AG04450 (cell line): ENCODE results near the gene ADI1. TPM values are rescaled to one million over a fixed set of nuclear protein-coding genes. Genes with fewer than 3 reads are reported as not detected.

Source experiments
- CTCF ChIA-PET: fragments of 300-600, 350-600 bp; formaldehyde crosslinking; extraction: SDS; loops from one replicate; lab custom pipeline; 2022; ENCODE audit warnings: antibody characterized with exemption, inconsistent platforms; lab: Charles Lee
- POLR2A ChIA-PET: fragments of 350-600 bp; formaldehyde crosslinking; extraction: SDS; loops from one replicate; lab custom pipeline; 2021; ENCODE audit warnings: antibody characterized with exemption, inconsistent platforms; lab: Yijun Ruan, JAX
- DNase-seq: peaks from one replicate; pipeline ENCODE4 v3.0.0-alpha.2; 2011; ENCODE audit warnings: low read depth, low spot score
- H3K27ac ChIP-seq: one replicate; pipeline ENCODE4 v1.5.1; 2012; ENCODE audit warnings: low read depth, low read length, control low read depth
- H3K27me3 ChIP-seq: one replicate; pipeline ENCODE4 v1.6.0; 2012; ENCODE audit warnings: low read length; ENCODE audit not compliant: control insufficient read depth, insufficient read depth
- H3K4me3 ChIP-seq: 2 replicates; pipeline ENCODE4 v1.5.1; 2011; ENCODE audit warnings: mild to moderate bottlenecking, low read depth, low read length, control low read depth
- H3K9me3 ChIP-seq: 2 replicates; pipeline ENCODE4 v1.5.1; 2012; ENCODE audit warnings: low read length; ENCODE audit not compliant: control insufficient read depth, insufficient read depth
- polyA plus RNA-seq: library from polyadenylated mRNA; depleted of rRNA; stranded (reverse); fragments of >200 nt; gene quantifications from 2 replicates; pipeline ENCODE4 v1.2.3, GENCODE V29; 2011
- TF ChIP-seq, protein P1 (sequence below): IDR thresholded peaks from 2 replicates; pipeline ENCODE4 v1.5.1; 2011; ENCODE audit warnings: low read depth, low read length, control low read depth, inconsistent platforms

The ADI1 gene
- polyA plus RNA-seq, 1 experiment, result 71.4 TPM

DNA sequence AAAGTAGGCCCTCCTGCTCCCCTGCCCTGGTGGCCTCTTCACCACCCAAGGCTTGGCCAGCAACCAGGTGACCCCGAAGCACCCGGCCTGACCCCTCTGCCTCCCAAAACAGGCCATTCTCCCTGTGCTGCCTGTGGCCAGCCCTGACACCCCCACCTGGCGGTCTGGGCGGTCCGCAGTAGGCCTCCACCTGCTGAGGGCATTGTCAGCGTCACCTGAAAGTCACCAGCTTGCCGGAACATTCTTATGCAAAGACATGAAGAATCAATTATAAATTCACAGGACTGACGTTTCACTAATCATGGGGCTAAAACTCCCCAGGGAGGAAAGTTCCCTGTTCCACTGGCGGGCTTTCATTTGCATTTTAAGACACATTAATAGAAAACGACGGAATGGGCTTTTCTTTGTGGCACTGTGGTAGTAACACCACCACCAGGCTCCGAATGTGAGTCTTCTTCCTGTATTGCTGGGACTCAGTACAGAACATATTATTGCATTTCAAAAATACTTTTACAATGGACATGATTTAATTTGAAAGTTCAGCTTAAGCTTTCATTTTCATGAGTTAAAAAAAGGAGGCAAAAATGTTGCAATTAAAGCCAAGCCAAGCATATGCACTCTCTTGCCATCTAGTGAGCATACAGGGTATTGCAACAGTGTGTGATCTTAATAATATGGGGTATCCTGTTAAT, 57.4 kb downstream of the ADI1 start:
- Histone ChIP-seq H3K4me3 (no peak overlapping the region), H3K27ac (no peak overlapping the region), H3K9me3 (peaks cover 4% of the 10 kb centered on the region; the same call in 1 of the 2 replicates), H3K27me3 (no peaks in the 10 kb centered on the region)
- DNase-seq, result peak; percentile 20
- TF ChIP-seq, protein P1, sequence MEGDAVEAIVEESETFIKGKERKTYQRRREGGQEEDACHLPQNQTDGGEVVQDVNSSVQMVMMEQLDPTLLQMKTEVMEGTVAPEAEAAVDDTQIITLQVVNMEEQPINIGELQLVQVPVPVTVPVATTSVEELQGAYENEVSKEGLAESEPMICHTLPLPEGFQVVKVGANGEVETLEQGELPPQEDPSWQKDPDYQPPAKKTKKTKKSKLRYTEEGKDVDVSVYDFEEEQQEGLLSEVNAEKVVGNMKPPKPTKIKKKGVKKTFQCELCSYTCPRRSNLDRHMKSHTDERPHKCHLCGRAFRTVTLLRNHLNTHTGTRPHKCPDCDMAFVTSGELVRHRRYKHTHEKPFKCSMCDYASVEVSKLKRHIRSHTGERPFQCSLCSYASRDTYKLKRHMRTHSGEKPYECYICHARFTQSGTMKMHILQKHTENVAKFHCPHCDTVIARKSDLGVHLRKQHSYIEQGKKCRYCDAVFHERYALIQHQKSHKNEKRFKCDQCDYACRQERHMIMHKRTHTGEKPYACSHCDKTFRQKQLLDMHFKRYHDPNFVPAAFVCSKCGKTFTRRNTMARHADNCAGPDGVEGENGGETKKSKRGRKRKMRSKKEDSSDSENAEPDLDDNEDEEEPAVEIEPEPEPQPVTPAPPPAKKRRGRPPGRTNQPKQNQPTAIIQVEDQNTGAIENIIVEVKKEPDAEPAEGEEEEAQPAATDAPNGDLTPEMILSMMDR, result peak; percentile 81
- ChIA-PET CTCF (interaction anchor here (0.6 to 3.6 kb wide), 19 partner anchors 8 to 1575 kb away, joined by 3 to 38 read pairs (median 5); partner anchors contain the start of gene EIPR1), POLR2A (no interaction called here)

DNA sequence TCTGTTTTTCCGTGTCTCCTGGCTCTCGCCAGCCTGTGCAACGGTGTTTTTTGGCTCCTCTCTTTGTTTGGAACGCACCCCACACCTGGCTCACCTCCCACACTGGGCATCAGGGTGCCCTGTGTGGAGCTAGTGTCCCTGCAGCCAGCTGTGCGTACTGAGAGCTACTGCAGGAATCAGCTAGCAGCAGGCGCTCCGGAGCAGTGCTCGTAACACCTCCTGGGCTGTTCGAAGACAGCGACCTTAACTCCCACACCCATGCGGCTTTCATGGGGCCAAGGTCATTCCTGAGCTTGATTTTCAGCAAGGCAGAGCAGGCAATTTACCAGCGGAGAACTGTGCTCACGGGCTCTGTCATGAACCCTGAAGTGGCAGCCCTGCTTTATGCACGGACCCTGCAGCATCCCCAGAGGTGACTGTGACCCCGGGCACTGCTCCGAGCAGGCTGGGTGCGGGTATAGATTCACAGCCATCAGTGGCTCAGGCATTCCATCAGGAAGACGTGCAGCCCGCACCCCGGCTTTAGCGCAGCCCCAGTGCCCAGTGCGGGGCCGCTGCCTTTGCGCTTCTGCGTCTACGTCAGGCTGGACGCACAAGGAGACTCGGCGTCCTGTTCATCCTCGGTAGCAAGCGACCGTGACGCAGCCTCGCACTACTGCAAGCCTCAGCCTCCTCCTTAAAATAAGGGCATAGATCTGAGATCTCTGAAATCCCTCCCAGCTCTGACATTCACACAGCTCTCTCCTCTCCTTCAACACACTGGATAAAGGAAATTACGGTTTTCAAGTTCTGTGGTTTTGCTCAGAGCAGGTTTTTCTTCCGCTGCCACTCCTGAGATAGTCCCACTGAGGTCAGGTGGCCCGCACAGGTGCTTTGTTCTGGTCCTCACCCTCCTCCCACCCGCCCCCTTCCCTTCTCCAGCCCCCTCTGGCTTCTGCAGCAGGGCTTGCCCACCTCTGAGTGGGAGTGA, 58.2 kb downstream of the ADI1 start:
- TF ChIP-seq, protein P1, result no peak
- CTCF ChIA-PET, result interaction anchor here (0.8 to 3.6 kb wide), 4 partner anchors 9 to 204 kb away, joined by 3 to 38 read pairs (median 10); no protein-coding TSS in a partner anchor
- Histone ChIP-seq H3K4me3 (no peak overlapping the region), H3K9me3 (peaks cover 4% of the 10 kb centered on the region; the same call in 1 of the 2 replicates), H3K27me3 (no peaks in the 10 kb centered on the region), H3K27ac (no peak overlapping the region)
- no peak for DNase-seq
- POLR2A ChIA-PET, result no interaction called here

DNA sequence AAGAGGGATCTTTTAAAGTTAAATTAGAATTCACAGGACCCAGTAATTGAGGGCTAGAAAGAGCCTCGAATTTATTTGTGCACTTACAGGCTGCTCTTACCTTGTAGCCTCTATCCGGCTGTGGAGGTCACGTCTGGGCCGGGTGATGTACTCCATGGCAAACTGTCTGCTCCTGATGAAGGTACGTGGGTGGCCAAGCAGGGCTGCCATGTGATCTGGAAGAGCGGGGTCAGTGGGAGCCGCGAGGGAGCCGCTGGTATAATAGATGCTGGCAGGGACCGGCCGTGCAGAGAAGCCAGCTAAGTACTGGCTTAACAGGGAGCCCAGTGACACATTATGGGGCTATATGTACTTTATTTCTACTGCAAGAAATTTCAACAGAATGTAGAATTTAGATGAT, 59.2 kb downstream of the ADI1 start:
- H3K27ac ChIP-seq, result peak overlapping the region; percentile 21

DNA sequence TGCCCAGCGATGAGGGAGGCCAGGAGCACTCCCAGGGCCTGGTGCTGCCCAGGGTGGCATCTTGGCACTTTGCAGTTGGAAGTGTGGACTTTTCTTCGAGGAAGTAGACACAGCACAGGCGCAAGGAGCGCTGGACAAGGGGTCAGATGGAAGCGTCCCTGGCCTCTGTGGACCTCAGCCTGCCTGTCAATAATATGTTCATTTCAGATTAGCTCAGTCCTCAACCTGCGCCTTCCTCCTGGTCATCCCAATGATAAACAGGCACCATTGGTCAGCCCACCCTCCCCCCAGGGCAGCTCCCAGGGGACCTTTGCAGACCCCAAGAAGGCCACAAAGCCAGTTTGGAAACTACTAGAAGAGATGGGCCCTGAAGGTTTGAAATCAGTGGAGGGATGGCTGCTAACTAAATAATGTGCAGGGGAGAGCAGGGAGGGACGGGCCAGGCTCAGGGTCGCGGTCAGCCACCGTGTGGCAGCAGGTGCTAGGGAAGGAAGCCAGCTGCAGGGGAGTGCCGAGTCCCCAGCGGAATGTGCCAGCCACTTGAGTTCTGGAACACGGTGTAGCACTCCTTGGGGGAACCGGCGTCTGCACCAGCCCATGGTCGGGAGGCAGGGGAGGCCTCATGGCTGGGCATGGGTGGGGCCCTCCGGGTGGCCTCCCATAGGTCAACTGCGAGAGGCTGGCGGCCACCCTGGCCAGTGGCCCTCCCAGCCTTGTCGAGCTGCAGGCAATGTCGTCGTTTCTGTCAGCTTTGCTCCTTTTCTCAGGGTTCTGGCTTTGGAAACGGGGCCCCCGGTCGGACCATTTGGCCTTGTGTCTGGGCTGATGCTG, 59.9 kb downstream of the ADI1 start:
- POLR2A ChIA-PET, result no interaction called here
- CTCF ChIA-PET, result interaction anchor here (1.6 kb wide), 1 partner anchor 35 kb away, joined by 5 read pairs; no protein-coding TSS in a partner anchor
- Histone ChIP-seq H3K27ac (no peak overlapping the region), H3K4me3 (no peak overlapping the region), H3K9me3 (no peaks in the 10 kb centered on the region; the same call in 1 of the 2 replicates), H3K27me3 (no peaks in the 10 kb centered on the region)
- DNase-seq, result no peak
- TF ChIP-seq, protein P1, result no peak

More for the DNA sequence above, 59.2 kb downstream of the ADI1 start:
- H3K27me3 ChIP-seq, result no peaks in the 10 kb centered on the region
- TF ChIP-seq, protein P1, result no peak
- DNase-seq, result no peak
- ChIA-PET CTCF (interaction anchor here (2.0 kb wide), 1 partner anchor 10 kb away, joined by 13 read pairs; no protein-coding TSS in a partner anchor), POLR2A (no interaction called here)
- peaks cover 1% of the 10 kb centered on the region; the same call in 1 of the 2 replicates for H3K9me3 ChIP-seq
- H3K4me3 ChIP-seq, result no peak overlapping the region
